ENCODE data around the gene IFT52.

Gene IFT52

DNA sequence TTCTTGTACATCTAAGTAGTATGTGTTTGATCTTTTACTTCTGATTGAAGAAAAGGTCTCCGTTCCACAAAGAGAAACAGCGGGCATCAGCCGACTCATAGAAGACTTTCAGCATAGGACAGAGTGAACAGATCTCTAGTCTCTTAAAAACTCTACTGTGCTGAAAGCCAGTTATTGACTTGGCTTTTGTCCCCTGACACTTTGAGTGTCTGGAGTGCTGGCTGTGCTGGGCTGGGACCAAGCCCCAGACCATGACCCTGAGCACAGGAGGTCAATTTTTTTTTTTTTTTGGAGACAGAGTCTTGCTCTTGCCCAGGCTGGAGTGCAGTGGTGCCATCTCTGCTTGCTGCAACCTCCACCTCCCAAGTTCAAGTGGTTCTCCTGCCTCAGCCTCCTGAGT lies 104.0 kb downstream of the IFT52 start:
- DNase-seq: no peak

DNA sequence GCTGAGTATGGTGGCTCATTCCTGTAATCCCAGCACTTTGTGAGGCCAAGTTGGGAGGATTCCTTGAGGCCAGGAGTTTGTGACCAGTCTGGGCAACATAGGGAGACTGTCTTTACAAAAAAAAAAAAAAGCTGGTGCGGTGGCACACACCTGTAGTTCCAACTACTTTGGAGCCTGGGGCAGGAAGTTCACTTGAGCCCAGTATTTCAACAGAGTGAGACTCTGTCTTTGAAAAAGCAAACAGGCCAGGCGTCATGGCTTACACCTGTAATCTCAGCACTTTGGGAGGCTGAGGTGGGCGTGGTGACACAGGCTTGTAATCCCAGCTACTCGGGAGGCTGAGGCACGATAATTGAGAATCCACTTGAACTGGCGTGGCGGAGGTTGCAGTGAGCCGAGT lies 104.8 kb downstream of the IFT52 start:
- no peak for DNase-seq

Data from stimulated activated CD4-positive, alpha-beta T cell treated with anti-CD3 and anti-CD28 coated beads, Interleukin-2, amount 100 ng/mL, for 24 hours (primary cell).